Thyroid gland (tissue), 4 donors: ENCODE measurements around the gene PKHD1.

Experiments
- CTCF ChIP-seq, 6 experiments: fragments of 200-600 bp in 3 of 6; fragments of 450-650 bp in 3 of 6; sonication (generic) in 3 of 6; IDR thresholded peaks; one replicate each; pipeline ENCODE4 v1.5.1; 2016 to 2019; ENCODE audit warnings: antibody characterized with exemption in 6 of 6, mild to moderate bottlenecking in 2 of 6, inconsistent platforms in 1 of 6, moderate library complexity in 1 of 6
- POLR2A ChIP-seq, 2 donors: fragments of 450-650 bp; IDR thresholded peaks; one replicate each; pipeline ENCODE4 v1.6.1; 2017; ENCODE audit warnings: antibody characterized with exemption in 2 of 2, mild to moderate bottlenecking in 2 of 2, moderate library complexity in 1 of 2

- TF ChIP-seq CTCF (IDR thresholded peaks at IDR 0.05) (no peak), POLR2A (IDR thresholded peaks at IDR 0.05) (no peak)
Observed at GRCh38 chr6:51868591-51869355, 218.6 kb downstream of the PKHD1 start.
